Right atrium auricular region (tissue), 2 donors: Measurements from ENCODE around the gene TECTA. TPM values are rescaled to one million over a fixed set of nuclear protein-coding genes. Genes with fewer than 3 reads are reported as not detected.

Experiments used
- DNase-seq: peaks from one replicate; pipeline ENCODE4 v3.0.0-alpha.2; 2019; ENCODE audit warnings: low spot score
- H3K27ac ChIP-seq, 2 donors: fragments of 200-600 bp; sonication (generic); 1 replicate in 1 of 2; 2 replicates in 1 of 2; pipeline ENCODE4 v1.5.1; 2016 to 2019
- H3K27me3 ChIP-seq, 2 donors: fragments of 200-600 bp; sonication (generic); one replicate each; pipeline versions ENCODE4 v1.5.1 to v1.6.0; 2017 to 2019
- H3K36me3 ChIP-seq: fragments of 200-600 bp; sonication (generic); one replicate; pipeline ENCODE4 v1.5.1; 2016
- H3K4me1 ChIP-seq, 2 donors: fragments of 200-600 bp; sonication (generic); one replicate each; pipeline versions ENCODE4 v1.5.1 to v1.6.0; 2017 to 2019
- H3K4me3 ChIP-seq, 2 donors: fragments of 200-600 bp; sonication (generic); 1 replicate in 1 of 2; 2 replicates in 1 of 2; pipeline ENCODE4 v1.5.1; 2017 to 2019; ENCODE audit warnings: mild to moderate bottlenecking in 1 of 2, moderate library complexity in 1 of 2
- H3K9me3 ChIP-seq, 2 donors: fragments of 200-600 bp; sonication (generic); one replicate each; pipeline ENCODE4 v1.5.1; 2019
- CTCF ChIP-seq, 2 donors: fragments of 200-600 bp; sonication (generic); IDR thresholded peaks; one replicate each; pipeline ENCODE4 v1.5.1; 2019; ENCODE audit warnings: antibody characterized with exemption in 2 of 2
- total RNA-seq, 2 donors: library from RNA; depleted of rRNA; stranded (reverse); fragments of >200 nt; gene quantifications; one replicate each; pipeline ENCODE4 v1.1.0, GENCODE V29; 2016

Gene TECTA
- total RNA-seq, 2 donors from 2014 or later = 1.6 to 3.1 TPM

- no peaks in the 10 kb centered on the region for H3K9me3 ChIP-seq
- no peaks in the 10 kb centered on the region for H3K36me3 ChIP-seq
Measured at GRCh38 chr11:121214861-121215260, 113.8 kb downstream of the TECTA start.

GRCh38 chr11:121221496-121222200 lies 120.6 kb downstream of the TECTA start:
- no peaks in the 10 kb centered on the region for H3K4me1 ChIP-seq
- TF ChIP-seq CTCF (IDR thresholded peaks at IDR 0.05) = no peak
- no peaks in the 10 kb centered on the region for H3K36me3 ChIP-seq
- no peak for DNase-seq
- no peak overlapping the region for H3K4me3 ChIP-seq
- H3K27ac ChIP-seq = no peak overlapping the region
- H3K9me3 ChIP-seq = no peaks in the 10 kb centered on the region
- H3K27me3 ChIP-seq = no peaks in the 10 kb centered on the region

More at GRCh38 chr11:121214861-121215260, 113.8 kb downstream of the TECTA start:
- H3K4me3 ChIP-seq = no peak overlapping the region
- H3K27me3 ChIP-seq = no peaks in the 10 kb centered on the region
- no peaks in the 10 kb centered on the region for H3K4me1 ChIP-seq
- DNase-seq = no peak
- H3K27ac ChIP-seq = no peak overlapping the region
- TF ChIP-seq CTCF (IDR thresholded peaks at IDR 0.05) = no peak

GRCh38 chr11:121223161-121223560 lies 122.1 kb downstream of the TECTA start:
- TF ChIP-seq CTCF (IDR thresholded peaks at IDR 0.05) = no peak
- Histone ChIP-seq H3K27ac (no peak overlapping the region), H3K36me3 (no peaks in the 10 kb centered on the region), H3K27me3 (no peaks in the 10 kb centered on the region), H3K4me3 (no peak overlapping the region), H3K9me3 (no peaks in the 10 kb centered on the region), H3K4me1 (no peaks in the 10 kb centered on the region)
- no peak for DNase-seq

- no peak for DNase-seq
- Histone ChIP-seq H3K4me1 (no peaks in the 10 kb centered on the region), H3K4me3 (no peak overlapping the region), H3K9me3 (no peaks in the 10 kb centered on the region), H3K36me3 (no peaks in the 10 kb centered on the region), H3K27me3 (no peaks in the 10 kb centered on the region), H3K27ac (no peak overlapping the region)
- TF ChIP-seq CTCF (IDR thresholded peaks at IDR 0.05) = no peak
Measured at GRCh38 chr11:121225382-121225781, 124.3 kb downstream of the TECTA start.

- Histone ChIP-seq H3K4me1 (no peaks in the 10 kb centered on the region), H3K27ac (no peak overlapping the region), H3K9me3 (no peaks in the 10 kb centered on the region), H3K27me3 (no peaks in the 10 kb centered on the region), H3K4me3 (no peak overlapping the region), H3K36me3 (no peaks in the 10 kb centered on the region)
- DNase-seq = no peak
- TF ChIP-seq CTCF (IDR thresholded peaks at IDR 0.05) = no peak
Measured at GRCh38 chr11:121226415-121227263, 125.6 kb downstream of the TECTA start.
